HG02798 (cell line): ENCODE measurements around the gene BNC1.

Experiments used
- ATAC-seq: cut with Tn5 transposase; IDR thresholded peaks from one replicate; pipeline ENCODE4 v1.9.1; 2021; ENCODE audit warnings: mild to moderate bottlenecking; ENCODE audit not compliant: unreplicated experiment, poor library complexity

The BNC1 gene

DNA sequence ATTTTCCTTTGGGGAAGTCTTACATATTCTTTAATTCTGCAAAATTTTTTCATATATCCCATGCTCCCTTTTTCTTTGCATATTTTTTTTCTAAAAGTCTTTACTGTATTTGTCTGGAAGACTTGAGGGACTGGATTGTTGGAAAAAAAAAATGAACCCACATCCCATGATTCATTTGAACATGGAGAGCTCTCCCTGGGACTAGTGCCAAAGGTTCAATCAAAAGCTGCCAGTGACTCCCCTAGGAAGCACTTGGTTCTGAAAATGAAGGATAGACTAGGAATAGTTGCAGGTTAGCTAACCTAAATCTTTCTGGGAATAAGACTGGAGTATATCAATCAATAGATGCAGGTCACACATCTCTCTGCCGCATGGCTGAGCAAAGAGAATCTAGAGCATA is 16.4 kb upstream of the BNC1 start:
- ATAC-seq, result no peak

DNA sequence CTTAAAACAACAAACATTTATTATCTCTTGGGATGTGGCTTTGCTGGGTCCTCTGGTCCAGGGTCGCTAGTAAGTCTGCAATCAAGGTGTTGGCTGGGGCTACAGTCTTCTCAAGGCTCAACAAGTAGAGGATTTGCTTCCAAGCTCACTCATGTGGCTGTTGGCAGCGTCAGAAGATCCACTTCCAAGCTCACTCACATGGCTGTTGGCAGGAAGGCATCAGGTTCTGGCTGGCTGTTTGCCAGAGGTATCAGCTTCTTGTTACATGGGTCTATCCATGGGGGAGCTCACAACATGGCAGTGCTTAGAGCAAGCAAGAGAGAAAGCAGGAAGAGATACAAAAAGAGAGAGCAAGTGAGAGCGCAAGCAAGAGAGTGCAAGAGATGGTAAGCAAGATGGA is 15.0 kb upstream of the BNC1 start:
- no peak for ATAC-seq

DNA sequence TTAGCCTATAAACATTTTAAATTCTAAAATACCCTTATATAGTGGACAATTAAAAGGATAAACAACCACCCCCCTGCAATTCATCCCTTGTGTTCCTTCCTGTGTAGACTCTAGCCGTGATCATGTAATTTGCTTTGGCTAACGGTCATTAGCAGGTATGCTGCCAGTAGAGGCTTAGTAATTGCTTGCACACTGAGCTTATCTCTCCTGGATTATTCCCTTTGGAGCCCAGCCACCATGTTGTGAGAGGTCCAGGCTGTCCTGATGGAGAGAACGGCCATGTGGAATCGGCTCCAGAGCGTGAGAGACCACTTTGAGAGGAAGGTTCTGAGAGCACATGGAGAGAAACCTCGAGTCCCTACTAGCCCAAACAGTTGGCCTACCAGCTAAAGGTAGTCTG is 11.0 kb upstream of the BNC1 start:
- ATAC-seq, result no peak

DNA sequence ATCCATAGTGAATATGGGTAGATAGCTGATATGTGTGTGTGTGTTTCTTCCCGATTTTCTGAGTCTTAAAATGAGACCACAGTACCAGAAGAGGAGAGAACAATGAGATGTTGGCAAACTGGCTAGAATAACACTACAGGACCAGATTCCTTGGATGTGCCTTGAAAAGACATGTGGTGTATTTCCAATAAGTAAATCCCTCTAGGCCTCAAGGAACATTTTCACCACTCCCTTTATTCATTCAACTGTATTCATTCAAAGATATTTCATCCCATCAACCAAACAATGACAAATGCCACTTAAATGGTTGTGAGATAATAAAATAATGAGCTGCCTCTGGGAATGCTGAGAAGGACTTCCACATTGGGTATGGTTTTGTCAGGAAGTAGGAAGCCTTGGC is 8.7 kb upstream of the BNC1 start:
- ATAC-seq, result no peak

DNA sequence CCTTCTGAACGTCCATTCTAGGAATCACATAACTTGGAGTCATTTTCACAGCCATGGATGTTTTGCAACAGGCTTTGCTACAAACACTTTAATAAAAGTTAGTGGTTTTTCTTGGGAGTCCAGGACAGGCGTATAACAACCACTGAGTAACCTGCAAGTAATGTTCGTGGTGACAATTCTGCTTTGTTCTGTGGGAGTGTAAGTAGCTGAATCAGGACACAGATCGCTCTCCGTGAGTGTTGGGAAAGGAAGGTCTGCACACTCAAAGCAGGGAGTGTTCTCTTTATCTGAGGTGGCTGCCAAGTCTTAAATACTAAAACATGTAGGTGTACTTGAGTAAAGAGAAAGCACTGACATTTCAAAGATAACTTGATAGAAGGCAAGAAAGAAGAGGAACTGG is 7.9 kb upstream of the BNC1 start:
- no peak for ATAC-seq

DNA sequence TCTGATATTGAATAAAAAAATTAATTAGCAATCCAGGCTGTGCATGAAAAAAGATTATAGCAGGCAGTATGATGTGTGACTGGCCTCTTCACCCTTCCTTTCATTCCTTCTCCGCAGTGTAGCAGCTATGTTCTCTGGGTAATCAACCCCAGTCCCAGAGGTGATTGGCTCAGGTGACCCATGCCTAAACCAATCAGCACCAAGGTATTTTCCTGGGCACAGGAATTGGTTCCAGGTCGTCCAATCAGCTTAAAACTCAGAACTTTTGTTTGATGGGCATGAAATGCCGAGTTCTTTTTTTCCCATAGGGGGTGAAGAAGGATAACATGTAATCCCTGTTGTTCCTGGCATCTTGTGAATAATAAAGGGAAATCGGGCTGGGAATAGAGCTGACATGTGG is 5.8 kb upstream of the BNC1 start:
- ATAC-seq, result no peak

DNA sequence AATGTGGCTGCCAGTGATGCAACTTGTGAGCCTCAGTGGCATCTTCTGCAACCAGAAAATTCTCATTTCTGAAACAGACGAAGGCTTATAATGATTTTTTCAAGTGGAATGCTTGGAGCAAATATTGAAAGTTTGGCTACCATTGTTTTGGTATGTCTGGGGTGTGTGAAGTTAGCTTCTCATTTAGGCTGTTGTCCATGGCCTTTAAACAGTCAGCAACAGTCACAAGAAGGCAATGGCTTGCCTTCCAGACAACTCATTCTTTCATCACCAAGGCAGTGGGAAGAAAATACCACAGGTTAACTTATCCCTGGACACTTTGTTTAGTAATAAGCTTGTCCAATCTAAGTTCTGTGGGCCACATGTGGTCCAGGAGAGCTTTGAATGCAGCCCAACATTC is 4.7 kb upstream of the BNC1 start:
- no peak for ATAC-seq

DNA sequence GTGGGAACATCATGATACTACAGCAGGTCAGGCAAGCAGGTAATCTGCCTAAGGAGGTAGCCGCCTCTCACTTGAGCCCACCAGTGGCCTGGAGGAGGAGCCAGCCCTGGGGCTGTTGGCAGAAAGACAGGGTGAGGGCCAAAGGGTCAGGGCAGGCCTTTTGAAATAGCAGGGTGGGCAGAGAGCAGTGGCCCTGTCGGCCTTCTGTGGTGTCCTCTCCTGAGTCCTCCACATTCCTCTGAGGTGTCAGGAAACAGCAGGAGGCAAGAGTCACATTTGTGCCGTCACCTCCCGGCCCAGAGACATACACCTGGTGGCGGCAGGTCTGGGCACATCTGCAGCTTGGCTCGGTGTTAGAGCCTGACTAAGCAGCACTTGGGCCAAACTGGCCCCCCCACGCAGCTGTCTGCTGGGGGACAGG is 3.9 kb upstream of the BNC1 start:
- no peak for ATAC-seq

DNA sequence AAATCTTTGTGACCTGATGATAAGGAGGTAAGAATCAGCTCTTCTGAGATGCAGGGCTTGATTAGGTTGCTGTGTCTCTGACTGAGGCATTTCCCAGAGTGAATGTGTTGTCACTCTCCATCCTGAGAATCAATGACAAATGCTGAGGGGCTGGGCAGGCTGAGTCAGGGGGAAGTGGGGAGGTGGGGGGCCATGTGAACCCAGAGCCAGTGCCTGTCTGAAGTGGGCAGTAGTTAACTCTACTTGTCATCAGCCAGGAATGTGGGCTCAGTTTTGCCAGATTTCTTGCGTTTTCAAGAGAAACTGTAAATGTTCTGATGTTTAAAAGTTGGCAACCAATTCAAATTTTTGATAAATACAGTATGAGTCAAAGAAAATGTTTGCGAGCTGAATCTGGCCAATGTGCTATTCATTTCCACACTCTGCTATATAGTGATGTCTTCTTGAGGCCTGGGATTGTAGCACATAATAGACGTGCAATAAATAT is 3.1 kb upstream of the BNC1 start:
- ATAC-seq, result no peak

DNA sequence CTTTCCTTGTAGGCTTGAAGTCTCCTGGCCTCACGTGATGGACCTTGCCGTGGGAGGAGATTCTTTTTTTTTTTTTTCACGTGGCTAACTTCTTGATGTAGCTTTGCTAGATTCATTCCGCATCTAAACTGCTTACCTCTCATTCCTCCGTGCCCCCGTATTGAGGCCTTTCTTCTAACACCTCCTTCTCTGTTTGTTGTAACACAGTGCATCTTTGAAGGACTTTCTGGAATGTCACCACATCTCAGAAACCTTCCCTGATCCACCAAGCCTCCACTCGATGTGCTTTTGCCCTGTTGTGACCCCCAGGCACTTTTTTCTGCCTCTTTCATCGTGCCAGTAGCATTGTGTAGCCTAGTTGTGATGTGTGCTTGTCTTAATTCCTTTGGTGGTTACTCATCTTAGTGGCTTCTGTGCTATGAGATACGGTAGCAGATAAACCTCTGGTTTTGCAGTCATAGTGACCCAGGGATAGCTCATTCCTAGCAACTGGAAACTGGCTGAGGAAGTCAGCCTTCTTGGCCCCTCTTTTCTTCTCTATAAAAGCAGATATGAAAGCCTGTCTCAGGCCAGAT is 1.6 kb upstream of the BNC1 start:
- ATAC-seq, result no peak

DNA sequence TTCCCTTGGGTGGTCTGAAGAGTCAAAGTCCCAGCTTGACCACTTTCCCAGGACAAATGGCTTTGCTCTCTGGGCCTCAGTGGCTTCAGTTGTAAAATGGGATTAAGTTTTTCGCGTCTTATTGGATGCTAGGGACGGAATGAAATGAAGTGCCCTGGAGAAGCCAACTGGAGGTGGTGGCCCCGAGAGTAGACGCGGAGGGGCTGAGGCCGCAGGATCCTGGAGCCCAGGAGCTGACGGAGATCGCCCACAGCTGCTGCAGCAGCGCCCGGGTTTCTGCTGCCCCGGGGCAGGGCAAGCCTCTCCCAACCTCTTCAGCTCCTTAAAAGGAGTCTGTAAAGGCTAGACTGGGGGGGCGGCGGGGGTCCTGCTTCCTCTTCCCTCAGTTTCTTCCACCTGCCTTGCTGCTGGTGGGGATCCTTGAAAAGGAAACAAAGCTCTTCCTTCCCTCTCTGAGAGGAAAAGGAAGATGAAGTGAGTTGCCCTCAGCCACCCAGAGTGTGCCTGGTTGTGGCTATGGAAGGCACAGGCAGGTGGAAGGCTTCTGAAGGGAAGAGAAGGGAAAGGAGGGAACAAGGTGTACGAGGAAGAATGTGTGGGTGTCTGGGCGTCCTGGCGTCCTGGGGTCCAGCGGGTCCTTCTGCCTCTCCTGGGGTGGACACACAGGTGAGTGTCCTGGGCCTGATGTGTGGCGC is 967 bp upstream of the BNC1 start:
- ATAC-seq, result no peak

DNA sequence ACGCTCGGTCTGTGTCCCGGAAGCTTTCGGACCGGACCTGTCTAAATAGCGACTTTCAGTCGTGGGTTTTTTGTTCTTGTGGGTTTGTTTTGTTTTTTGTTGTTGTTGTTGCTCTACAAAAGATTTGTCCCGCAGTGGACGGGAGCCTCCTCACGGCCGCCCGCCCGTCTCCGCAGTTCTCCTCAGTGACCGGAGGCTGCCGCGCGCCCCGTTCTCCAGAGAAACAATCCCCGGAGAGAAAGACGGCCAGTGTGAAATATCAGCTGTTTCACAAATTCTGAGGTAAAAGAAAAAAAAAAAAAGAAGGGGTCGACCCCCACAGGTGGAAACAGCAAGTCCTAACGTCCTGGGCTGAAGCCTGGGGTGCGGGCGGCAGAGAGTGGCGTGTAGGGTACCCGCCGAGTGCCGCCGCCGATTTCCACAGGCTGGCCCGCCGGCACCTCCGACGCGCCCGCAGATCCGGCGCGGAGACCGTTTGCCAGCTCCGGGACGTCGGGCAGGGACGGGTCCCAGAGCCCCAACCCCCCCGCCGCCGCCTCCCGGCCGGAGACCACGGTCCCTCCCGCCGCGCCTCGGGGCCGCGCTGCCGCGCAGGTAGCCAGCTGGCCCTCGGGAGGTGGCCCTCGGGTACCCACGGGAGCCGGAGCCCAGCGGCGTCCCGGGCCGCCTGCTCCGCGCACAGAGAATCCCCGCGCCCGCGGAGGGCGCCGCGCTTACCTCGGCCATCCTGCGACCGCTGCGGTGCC is 478 bp downstream of the BNC1 start:
- ATAC-seq, result no peak

DNA sequence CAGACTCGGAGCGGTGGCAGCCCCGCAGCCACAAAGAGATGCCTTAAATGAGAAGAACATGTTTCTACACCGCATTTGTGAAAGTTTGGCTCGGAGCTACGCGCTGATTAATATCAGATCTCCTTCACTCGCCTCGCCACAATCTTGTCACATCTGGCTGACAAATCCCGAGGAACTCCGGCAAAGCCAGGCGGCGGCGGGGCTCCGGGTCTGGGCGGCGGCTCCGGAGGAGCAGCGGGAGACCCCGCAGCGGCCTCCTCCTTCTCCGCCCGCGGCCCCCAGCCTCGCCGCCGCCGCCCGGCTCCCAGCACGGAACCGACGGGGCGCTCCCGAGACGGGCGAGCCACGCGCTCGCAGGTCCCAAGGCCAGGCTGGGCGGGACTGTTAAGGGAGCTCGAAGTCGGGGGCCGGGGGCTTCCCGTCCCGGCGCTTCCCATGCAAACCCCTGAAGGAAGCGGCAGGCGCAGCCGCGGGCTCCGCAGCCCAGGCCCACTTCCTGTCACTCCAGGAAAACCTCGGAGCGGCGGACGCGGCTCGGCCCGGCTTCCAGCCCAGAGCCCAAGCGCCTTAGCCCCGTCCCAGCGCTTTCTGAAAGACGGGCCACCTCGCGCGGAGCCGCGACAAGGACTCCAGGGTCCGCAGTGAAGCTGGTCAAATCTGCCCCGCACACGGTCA is 1.2 kb downstream of the BNC1 start:
- ATAC-seq, result no peak

DNA sequence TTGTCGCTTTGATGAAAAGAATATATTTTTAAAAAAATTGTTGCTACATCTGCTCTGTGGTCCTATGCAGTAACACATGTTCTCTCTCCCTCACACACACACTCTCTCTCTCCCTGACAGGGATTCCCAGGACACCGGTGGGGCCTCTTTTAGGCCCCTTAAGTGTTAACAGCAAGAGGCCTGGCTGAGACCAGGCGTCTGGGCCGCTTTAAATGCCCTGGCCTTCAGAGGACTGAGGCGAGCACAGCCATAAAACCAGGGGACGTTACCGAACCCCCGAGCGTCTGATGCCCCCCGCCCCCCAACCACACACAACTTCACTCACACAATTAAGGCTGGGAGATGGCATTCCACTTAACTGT is 1.7 kb downstream of the BNC1 start:
- ATAC-seq, result no peak

DNA sequence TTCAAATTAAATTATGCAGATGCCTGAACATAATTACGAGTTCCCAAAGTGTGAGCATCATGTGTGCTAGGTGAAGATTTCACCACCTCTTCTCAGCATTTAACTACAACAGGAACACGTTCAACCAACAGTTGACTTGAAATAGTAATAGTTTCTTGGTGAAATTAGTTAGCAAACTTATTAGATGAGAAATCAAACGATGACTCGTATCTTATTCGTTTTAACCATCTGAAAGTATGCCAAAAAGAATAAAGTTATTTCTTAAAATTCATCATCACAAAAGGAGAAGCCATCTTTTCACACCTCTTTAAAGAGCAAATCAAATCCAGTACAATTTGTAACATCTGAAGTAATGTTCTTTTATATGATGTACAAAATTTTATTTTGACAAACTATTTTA is 2.3 kb downstream of the BNC1 start:
- no peak for ATAC-seq

DNA sequence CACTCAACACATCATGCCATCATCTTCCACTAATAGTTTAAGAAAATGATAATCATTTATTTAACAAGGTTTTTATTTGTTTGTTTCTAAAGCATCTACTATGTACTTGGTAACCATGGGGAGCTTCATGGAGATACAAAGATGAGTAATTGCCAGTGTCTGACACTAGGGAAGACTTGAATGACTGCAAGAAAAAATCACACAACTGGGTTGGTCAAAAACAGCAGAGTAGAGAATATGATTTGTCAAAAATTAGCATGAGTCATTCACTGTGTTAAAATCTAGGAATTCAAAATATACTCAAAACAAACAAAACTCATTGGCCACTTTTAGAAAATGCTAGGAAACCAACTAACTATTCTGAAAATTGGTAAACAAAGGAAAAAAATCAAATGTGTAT is 6.3 kb downstream of the BNC1 start:
- no peak for ATAC-seq

DNA sequence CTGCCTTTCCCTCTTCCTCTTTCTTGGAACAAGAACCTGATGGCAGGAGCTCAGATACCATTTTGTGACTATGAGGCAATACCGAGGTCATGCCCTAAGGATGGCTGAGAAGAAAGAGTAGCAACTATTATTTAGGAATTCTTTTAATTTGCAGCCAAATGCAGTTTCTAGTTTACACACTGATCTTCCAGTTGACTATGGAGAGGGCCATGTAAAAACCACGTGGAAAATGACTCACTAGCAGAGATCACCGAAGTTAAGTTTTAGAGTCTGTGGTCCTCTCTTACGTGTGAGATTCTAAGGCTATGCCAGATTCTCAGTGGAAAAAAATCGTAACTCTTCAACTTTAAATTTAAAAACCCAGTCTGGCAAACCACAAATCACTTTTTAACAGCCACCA is 7.8 kb downstream of the BNC1 start:
- ATAC-seq, result no peak

DNA sequence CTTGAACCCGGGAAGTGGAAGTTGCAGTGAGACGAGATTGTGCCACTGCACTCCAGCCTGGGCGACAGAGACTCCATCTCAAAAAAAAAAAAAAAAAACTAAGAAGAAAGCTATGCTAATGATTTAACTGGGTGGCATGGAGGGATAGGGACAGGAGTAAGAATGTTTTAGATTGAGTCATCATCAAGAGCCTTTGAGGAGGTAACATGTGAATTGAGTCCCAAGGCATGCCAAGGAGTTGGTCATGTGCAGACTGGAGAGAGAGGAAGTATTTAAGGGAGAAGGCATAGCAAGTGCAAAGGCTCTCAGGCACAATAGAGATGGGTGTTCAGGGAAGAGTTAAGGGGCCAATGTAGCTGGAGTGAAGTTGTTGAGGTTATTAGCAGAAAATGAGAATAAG is 9.1 kb downstream of the BNC1 start:
- ATAC-seq, result no peak

DNA sequence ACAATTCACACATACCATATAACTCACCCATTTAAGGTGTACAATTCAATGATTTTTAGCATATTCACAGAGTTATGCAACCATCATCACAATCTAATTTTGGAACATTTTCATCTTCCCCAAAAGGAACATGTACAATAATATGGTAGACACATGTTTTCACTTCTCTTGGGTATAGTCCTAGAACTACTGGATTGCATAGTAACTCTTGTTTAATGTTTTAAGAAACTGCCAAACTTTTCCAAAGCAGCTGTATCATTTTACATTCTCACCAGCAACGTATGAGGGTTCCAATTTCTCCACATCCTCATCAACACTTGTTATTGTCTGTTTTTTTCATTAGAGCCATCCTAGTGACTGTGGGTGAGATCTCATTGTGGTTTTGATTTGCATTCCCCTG is 14.3 kb downstream of the BNC1 start:
- no peak for ATAC-seq

DNA sequence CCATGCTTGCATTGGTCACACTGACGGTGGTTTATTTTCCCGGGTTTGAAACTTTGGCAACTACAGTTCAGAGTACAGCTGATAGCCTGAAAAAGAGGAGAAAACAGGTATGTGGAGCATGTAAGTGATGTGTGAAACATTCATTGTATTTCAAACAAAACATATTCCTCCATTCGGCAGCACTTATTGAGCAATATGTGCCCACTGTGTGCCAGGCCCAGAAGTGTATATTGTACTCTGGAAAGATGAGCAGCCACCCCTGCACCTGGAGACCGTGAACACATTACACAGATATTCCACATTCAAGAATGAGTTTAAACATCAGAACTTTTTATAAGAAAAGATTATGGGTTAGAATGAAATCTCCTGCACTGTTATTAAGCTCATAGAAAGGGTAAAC is 16.3 kb downstream of the BNC1 start:
- no peak for ATAC-seq

DNA sequence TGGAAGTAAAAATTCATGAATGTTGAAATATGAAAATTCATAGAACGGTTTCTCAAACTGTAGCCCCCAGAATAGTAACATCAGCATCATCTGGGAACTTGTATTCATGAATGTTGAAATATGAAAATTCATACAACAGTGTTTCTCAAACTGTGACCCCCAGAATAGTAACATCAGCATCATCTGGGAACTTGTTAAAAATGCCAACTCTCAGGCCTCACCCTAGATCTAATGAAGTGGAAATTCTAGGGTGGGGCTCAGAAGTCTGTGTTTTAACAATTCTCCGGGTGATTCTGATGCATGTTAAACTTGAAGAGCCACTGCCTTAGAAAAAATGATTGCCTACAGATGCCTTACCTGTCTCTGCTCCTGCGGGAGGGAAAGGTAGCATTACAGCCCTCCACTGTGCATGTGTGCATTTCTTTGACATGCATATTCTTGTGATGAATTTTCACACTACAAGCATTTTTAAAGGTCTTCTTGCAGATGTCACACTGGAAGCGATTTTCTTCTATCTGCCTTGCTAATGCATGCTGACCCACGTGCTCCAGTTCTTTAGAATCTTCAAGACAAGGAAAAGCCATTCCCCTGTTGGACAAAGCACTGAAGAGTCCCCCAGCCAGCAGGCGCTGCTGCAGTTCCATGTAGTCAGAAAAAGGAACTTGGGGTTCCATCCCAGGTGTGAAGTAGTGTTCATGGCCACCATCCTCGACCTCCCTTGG is 21.7 kb downstream of the BNC1 start:
- no peak for ATAC-seq
